Measurements from ENCODE around the gene MOB4. TPM values are rescaled to one million over a fixed set of nuclear protein-coding genes. Genes with fewer than 3 reads are reported as not detected.

Gene MOB4
- polyA plus RNA-seq, 3 donors: 14.8 to 32.4 (median 30.4) TPM

DNA sequence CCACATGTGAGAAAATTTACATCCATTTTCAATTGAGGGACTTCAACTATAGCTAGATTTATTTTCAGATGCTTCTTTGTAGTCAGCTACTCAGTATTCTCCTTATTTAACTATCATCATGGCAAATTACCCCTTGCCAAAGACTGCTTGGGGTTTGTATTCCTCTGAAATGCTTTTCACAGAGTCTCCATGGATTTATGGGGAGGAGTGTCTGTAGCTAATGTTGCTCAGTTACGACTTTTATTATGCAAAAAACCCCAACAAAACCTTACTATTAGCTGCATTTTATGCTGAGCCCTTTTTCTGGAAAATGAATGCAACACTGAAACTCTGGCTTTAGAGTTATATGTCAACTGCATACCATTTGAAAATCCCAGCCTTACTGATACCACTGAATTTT lies 80.9 kb downstream of the MOB4 start:
- intact Hi-C loops (cut with micrococcal nuclease): no loop called here
- no peak overlapping the region for H2AFZ ChIP-seq (ENCODE audit: insufficient read depth, low read depth, low read length, poor library complexity, severe bottlenecking)
- H3K27me3 ChIP-seq (ENCODE audit: control insufficient read depth in 2 of 2, insufficient read depth in 2 of 2, low read length in 2 of 2): no peaks in the 10 kb centered on the region
- Mint-ChIP-seq H3K4me1 (peaks cover 6% of the 10 kb centered on the region), H3K27ac (no peak overlapping the region), H3K27me3 (ENCODE audit: low read depth in 3 of 3) (peaks cover 0 to 5% (median 2%) of the 10 kb centered on the region in 3 donors), H3K4me3 (no peak overlapping the region), H3K9me3 (peaks cover 0 to 2% (median 0%) of the 10 kb centered on the region in 7 donors), H3K36me3 (no peaks in the 10 kb centered on the region)
- no peak for DNase-seq
- no peak overlapping the region for H3K4me3 ChIP-seq (replicated peaks in 1 of 3; ENCODE audit: low read depth in 2 of 3, low read length in 3 of 3)
- no peaks in the 10 kb centered on the region for H3K79me2 ChIP-seq (ENCODE audit: insufficient read depth, low read length)
- H3K36me3 ChIP-seq (replicated peaks in 1 of 2; ENCODE audit: control insufficient read depth in 1 of 2, insufficient read depth in 2 of 2, low read length in 2 of 2): no peaks in the 10 kb centered on the region
- H3K27ac ChIP-seq (ENCODE audit: low read depth in 1 of 2, low read length in 2 of 2): no peak overlapping the region
- H3K4me1 ChIP-seq (ENCODE audit: control insufficient read depth in 1 of 2, insufficient read depth in 2 of 2, low read length in 2 of 2): peaks cover 0 to 5% of the 10 kb centered on the region in 2 donors
- H3K9ac ChIP-seq (ENCODE audit: insufficient read depth, low read length, poor library complexity, severe bottlenecking): no peak overlapping the region
- no peaks in the 10 kb centered on the region for H4K20me1 ChIP-seq (ENCODE audit: insufficient read depth, low read length)
- H3K9me3 ChIP-seq (replicated peaks in 1 of 2; ENCODE audit: control insufficient read depth in 1 of 2, insufficient read depth in 1 of 2, low read length in 2 of 2): no peaks in the 10 kb centered on the region
- TF ChIP-seq, protein P1, sequence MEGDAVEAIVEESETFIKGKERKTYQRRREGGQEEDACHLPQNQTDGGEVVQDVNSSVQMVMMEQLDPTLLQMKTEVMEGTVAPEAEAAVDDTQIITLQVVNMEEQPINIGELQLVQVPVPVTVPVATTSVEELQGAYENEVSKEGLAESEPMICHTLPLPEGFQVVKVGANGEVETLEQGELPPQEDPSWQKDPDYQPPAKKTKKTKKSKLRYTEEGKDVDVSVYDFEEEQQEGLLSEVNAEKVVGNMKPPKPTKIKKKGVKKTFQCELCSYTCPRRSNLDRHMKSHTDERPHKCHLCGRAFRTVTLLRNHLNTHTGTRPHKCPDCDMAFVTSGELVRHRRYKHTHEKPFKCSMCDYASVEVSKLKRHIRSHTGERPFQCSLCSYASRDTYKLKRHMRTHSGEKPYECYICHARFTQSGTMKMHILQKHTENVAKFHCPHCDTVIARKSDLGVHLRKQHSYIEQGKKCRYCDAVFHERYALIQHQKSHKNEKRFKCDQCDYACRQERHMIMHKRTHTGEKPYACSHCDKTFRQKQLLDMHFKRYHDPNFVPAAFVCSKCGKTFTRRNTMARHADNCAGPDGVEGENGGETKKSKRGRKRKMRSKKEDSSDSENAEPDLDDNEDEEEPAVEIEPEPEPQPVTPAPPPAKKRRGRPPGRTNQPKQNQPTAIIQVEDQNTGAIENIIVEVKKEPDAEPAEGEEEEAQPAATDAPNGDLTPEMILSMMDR (IDR thresholded peaks at IDR 0.05): no peak
- no peak overlapping the region for H3K4me2 ChIP-seq (replicated peaks; ENCODE audit: extremely low read depth, low read length, poor library complexity, severe bottlenecking)
- WGBS (ENCODE audit: insufficient coverage): no CpG with 5 or more reads among the region's 1 CpG

DNA sequence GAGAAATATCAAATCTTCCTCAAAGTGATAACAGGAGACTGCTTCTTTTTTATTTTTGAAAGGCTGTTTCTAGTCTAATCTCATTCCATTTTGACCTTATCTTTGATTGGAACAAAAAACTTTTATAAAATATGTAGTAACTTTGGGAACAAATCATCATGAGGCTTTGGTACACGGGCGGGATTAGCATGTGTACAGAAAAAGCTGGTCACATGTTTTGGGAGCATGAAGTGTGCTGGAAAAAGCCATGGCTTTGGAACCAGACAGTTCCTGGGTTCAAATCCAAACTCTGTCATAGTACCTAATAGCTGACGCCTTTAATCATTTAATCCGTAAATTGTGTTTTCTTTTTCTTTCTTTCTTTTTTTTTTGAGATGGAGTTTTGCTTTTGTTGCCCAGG lies 81.3 kb downstream of the MOB4 start:
- H3K27ac ChIP-seq (ENCODE audit: low read depth in 1 of 2, low read length in 2 of 2): no peak overlapping the region
- H3K4me3 ChIP-seq (replicated peaks in 1 of 3; ENCODE audit: low read depth in 2 of 3, low read length in 3 of 3): no peak overlapping the region
- no peak overlapping the region for H2AFZ ChIP-seq (ENCODE audit: insufficient read depth, low read depth, low read length, poor library complexity, severe bottlenecking)
- TF ChIP-seq, protein P1 (IDR thresholded peaks at IDR 0.05): no peak
- peaks cover 0 to 2% (median 0%) of the 10 kb centered on the region in 7 donors for H3K9me3 Mint-ChIP-seq
- H3K4me1 ChIP-seq (ENCODE audit: control insufficient read depth in 1 of 2, insufficient read depth in 2 of 2, low read length in 2 of 2): peaks cover 0 to 5% of the 10 kb centered on the region in 2 donors
- no peaks in the 10 kb centered on the region for H3K27me3 ChIP-seq (ENCODE audit: control insufficient read depth in 2 of 2, insufficient read depth in 2 of 2, low read length in 2 of 2)
- no peaks in the 10 kb centered on the region for H3K9me3 ChIP-seq (replicated peaks in 1 of 2; ENCODE audit: control insufficient read depth in 1 of 2, insufficient read depth in 1 of 2, low read length in 2 of 2)
- no peak overlapping the region for H3K4me2 ChIP-seq (replicated peaks; ENCODE audit: extremely low read depth, low read length, poor library complexity, severe bottlenecking)
- no peaks in the 10 kb centered on the region for H3K79me2 ChIP-seq (ENCODE audit: insufficient read depth, low read length)
- H3K4me1 Mint-ChIP-seq: peaks cover 6% of the 10 kb centered on the region
- no peak overlapping the region for H3K9ac ChIP-seq (ENCODE audit: insufficient read depth, low read length, poor library complexity, severe bottlenecking)
- no peaks in the 10 kb centered on the region for H4K20me1 ChIP-seq (ENCODE audit: insufficient read depth, low read length)
- no peak overlapping the region for H3K4me3 Mint-ChIP-seq
- no peaks in the 10 kb centered on the region for H3K36me3 ChIP-seq (replicated peaks in 1 of 2; ENCODE audit: control insufficient read depth in 1 of 2, insufficient read depth in 2 of 2, low read length in 2 of 2)
- no peaks in the 10 kb centered on the region for H3K36me3 Mint-ChIP-seq
- no CpG with 5 or more reads among the region's 4 CpGs for WGBS (ENCODE audit: insufficient coverage)
- H3K27me3 Mint-ChIP-seq (ENCODE audit: low read depth in 3 of 3): peaks cover 0 to 5% (median 2%) of the 10 kb centered on the region in 3 donors
- DNase-seq: no peak
- peak overlapping the region in 1 of 7 donors; percentile 13 for H3K27ac Mint-ChIP-seq
- intact Hi-C loops (cut with micrococcal nuclease): no loop called here
